D721Med (cell line): ENCODE results near the gene ECHS1.

Experiments
- DNase-seq: peaks from one replicate; pipeline ENCODE4 v3.0.0; 2011; ENCODE audit warnings: low spot score; ENCODE audit not compliant: insufficient read length
- FAIRE-seq: peaks from 2 replicates; lab custom pipeline; 2011; peaks lifted over from hg19 to GRCh38; lab: Jason Lieb, UNC
- CTCF ChIP-seq: IDR thresholded peaks from 2 replicates; pipeline ENCODE4 v1.5.1; 2012; ENCODE audit warnings: mild to moderate bottlenecking, control low read depth; ENCODE audit not compliant: insufficient read depth; ENCODE audit errors: missing control alignments

ECHS1 gene

GRCh38 chr10:133332936-133333699 is 40.0 kb downstream of the ECHS1 start:
- no peak for TF ChIP-seq CTCF
- FAIRE-seq (no peak), DNase-seq (no peak)

- FAIRE-seq (no peak), DNase-seq (peak; percentile 77)
- peak; percentile 85 for TF ChIP-seq CTCF
These were observed 43.5 kb downstream of the ECHS1 start for GRCh38 chr10:133329491-133330202.

- no peak for DNase-seq
- TF ChIP-seq CTCF, result no peak
- no peak for FAIRE-seq
These were observed 44.5 kb downstream of the ECHS1 start for GRCh38 chr10:133328358-133329343.

GRCh38 chr10:133327651-133328357 is 45.4 kb downstream of the ECHS1 start:
- TF ChIP-seq CTCF, result no peak
- FAIRE-seq (no peak), DNase-seq (no peak)

GRCh38 chr10:133326745-133327650 is 46.2 kb downstream of the ECHS1 start:
- DNase-seq (no peak), FAIRE-seq (no peak)
- no peak for TF ChIP-seq CTCF

GRCh38 chr10:133326223-133326551 is 47.0 kb downstream of the ECHS1 start:
- FAIRE-seq (no peak), DNase-seq (no peak)
- no peak for TF ChIP-seq CTCF
